OCI-LY7 (cell line): ENCODE data around the gene PSAPL1. TPM values are rescaled to one million over a fixed set of nuclear protein-coding genes. Genes with fewer than 3 reads are reported as not detected.

Source experiments
- BruUV-seq: library from RNA; stranded (reverse); fragments of 400-500 nt; replicated peaks from 2 replicates; lab custom pipeline; 2021; lab: Mats Ljungman, UMichigan
- CTCF ChIA-PET: fragments of 300-600 bp; sonication (Branson Sonifier 250); formaldehyde crosslinking; loops from one replicate; lab custom pipeline; 2022; ENCODE audit warnings: antibody characterized with exemption; ENCODE audit not compliant: unreplicated experiment; lab: Charles Lee
- POLR2A ChIA-PET: fragments of 300-600 bp; sonication (Branson Sonifier 250); formaldehyde crosslinking; loops from one replicate; lab custom pipeline; 2022; ENCODE audit warnings: antibody characterized with exemption; lab: Charles Lee
- DNase-seq: peaks from one replicate; pipeline ENCODE4 v3.0.0-alpha.2; 2015; ENCODE audit warnings: low spot score
- H2AFZ ChIP-seq: fragments of 200-600 bp; sonication (generic), shearing (Covaris generic); 2 replicates; pipeline ENCODE4 v1.6.1; 2014; ENCODE audit warnings: mild to moderate bottlenecking, antibody characterized with exemption, low read length, moderate library complexity
- H3K27ac ChIP-seq: fragments of 200-600 bp; sonication (generic); 2 replicates; pipeline ENCODE4 v1.5.1; 2014; ENCODE audit warnings: mixed run types, low read depth, mild to moderate bottlenecking, moderate library complexity, low read length, inconsistent platforms; ENCODE audit not compliant: poor library complexity, severe bottlenecking
- H3K36me3 ChIP-seq: fragments of 200-600 bp; sonication (generic); 2 replicates; pipeline ENCODE4 v1.6.1; 2014; ENCODE audit warnings: mild to moderate bottlenecking, antibody characterized with exemption, low read length, moderate library complexity, mixed read lengths; ENCODE audit not compliant: insufficient read depth
- H3K4me1 ChIP-seq: fragments of 200-600 bp; sonication (generic); 2 replicates; pipeline ENCODE4 v1.5.1; 2014; ENCODE audit warnings: mild to moderate bottlenecking, low read length; ENCODE audit not compliant: insufficient read depth, poor library complexity, severe bottlenecking
- H3K4me2 ChIP-seq: fragments of 200-600 bp; sonication (generic); 2 replicates; pipeline ENCODE4 v1.6.1; 2014; ENCODE audit warnings: mild to moderate bottlenecking, low read length
- H3K4me3 ChIP-seq: fragments of 200-600 bp; sonication (generic); 2 replicates; pipeline ENCODE4 v1.5.1; 2014; ENCODE audit warnings: mild to moderate bottlenecking, low read depth, low read length; ENCODE audit not compliant: poor library complexity, severe bottlenecking
- H3K79me2 ChIP-seq: fragments of 200-600 bp; sonication (generic); 2 replicates; pipeline ENCODE4 v1.6.1; 2016; ENCODE audit warnings: low read depth, mild to moderate bottlenecking, low read length, moderate library complexity, mixed read lengths; ENCODE audit not compliant: insufficient read depth
- H3K9me2 ChIP-seq: fragments of 200-600 bp; sonication (generic); 2 replicates; pipeline ENCODE4 v1.6.1; 2016; ENCODE audit warnings: mild to moderate bottlenecking, low read length, mixed read lengths; ENCODE audit not compliant: insufficient read depth
- H3K9me3 ChIP-seq: fragments of 200-600 bp; sonication (generic); 2 replicates; pipeline ENCODE4 v1.6.1; 2014; ENCODE audit warnings: mild to moderate bottlenecking, mixed run types, low read length, mixed read lengths
- H4K20me1 ChIP-seq: fragments of 200-600 bp; sonication (generic); 2 replicates; pipeline ENCODE4 v1.6.1; 2014; ENCODE audit warnings: mild to moderate bottlenecking, antibody characterized with exemption, low read length, moderate library complexity, mixed read lengths; ENCODE audit not compliant: insufficient read depth
- EZH2phosphoT487 ChIP-seq: fragments of 200-600 bp; sonication (generic); IDR thresholded peaks from 2 replicates; pipeline ENCODE4 v1.6.1; 2018; ENCODE audit warnings: low read depth, borderline replicate concordance, mild to moderate bottlenecking, mixed run types, antibody characterized with exemption, low read length, moderate library complexity, mixed read lengths
- intact Hi-C: fragments of 100-400 bp; cut with micrococcal nuclease; formaldehyde crosslinking; loops from one replicate; pipeline ENCODE4 v1.10.0; 2022; ENCODE audit not compliant: unreplicated experiment
- total RNA-seq, 2 experiments: library from RNA; depleted of rRNA in 1 of 2; stranded (reverse); fragments of >200 nt in 1 of 2; shearing (Covaris generic) in 1 of 2; gene quantifications; 2 replicates each; pipeline ENCODE4 v1.2.3, GENCODE V29; 2014 to 2022
- TF ChIP-seq, protein P1 (sequence below): fragments of 200-600 bp; sonication (generic); conservative IDR thresholded peaks from 2 replicates; pipeline ENCODE4 v1.5.1; 2014; ENCODE audit warnings: mild to moderate bottlenecking, antibody characterized with exemption, low read length, moderate library complexity, mixed read lengths

The PSAPL1 gene
- total RNA-seq, 2 experiments from 2014 or later, result not detected

DNA sequence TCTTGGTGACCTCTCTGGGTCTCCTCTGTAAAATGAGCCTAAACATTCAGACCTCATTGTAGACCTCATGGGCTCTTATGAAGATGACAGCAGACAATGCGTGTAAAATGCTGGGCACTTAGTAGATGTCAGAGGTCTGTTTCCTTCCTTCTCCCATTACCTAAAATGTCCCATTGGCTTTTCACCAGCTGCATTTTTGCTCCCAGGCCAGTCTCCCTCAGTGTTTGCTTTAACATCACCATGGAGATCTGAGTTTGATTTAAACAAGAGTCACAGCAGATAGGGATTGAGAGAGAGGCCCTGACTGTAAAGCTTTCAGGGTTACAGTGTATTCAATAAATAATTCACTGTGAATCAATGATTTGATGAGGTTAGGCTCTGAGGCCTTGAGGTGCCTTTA lies 24.3 kb downstream of the PSAPL1 start:
- no peaks in the 10 kb centered on the region for H3K9me2 ChIP-seq
- no peaks in the 10 kb centered on the region for H3K4me1 ChIP-seq
- ChIA-PET POLR2A (interaction anchor here (0.7 kb wide), 1 partner anchor 102 kb away, joined by 3 read pairs; no protein-coding TSS in a partner anchor), CTCF (no interaction called here)
- no peaks in the 10 kb centered on the region for H3K9me3 ChIP-seq
- DNase-seq, result no peak
- intact Hi-C loops, result no loop called here
- no TSS peak for BruUV-seq
- no peak overlapping the region for H3K4me2 ChIP-seq
- no peaks in the 10 kb centered on the region for H3K36me3 ChIP-seq
- H3K27ac ChIP-seq, result no peak overlapping the region
- TF ChIP-seq, protein P1, sequence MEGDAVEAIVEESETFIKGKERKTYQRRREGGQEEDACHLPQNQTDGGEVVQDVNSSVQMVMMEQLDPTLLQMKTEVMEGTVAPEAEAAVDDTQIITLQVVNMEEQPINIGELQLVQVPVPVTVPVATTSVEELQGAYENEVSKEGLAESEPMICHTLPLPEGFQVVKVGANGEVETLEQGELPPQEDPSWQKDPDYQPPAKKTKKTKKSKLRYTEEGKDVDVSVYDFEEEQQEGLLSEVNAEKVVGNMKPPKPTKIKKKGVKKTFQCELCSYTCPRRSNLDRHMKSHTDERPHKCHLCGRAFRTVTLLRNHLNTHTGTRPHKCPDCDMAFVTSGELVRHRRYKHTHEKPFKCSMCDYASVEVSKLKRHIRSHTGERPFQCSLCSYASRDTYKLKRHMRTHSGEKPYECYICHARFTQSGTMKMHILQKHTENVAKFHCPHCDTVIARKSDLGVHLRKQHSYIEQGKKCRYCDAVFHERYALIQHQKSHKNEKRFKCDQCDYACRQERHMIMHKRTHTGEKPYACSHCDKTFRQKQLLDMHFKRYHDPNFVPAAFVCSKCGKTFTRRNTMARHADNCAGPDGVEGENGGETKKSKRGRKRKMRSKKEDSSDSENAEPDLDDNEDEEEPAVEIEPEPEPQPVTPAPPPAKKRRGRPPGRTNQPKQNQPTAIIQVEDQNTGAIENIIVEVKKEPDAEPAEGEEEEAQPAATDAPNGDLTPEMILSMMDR, result no peak
- no peak for TF ChIP-seq EZH2phosphoT487
- H4K20me1 ChIP-seq, result no peaks in the 10 kb centered on the region
- H3K4me3 ChIP-seq, result no peak overlapping the region
- no peak overlapping the region for H2AFZ ChIP-seq
- no peaks in the 10 kb centered on the region for H3K79me2 ChIP-seq

DNA sequence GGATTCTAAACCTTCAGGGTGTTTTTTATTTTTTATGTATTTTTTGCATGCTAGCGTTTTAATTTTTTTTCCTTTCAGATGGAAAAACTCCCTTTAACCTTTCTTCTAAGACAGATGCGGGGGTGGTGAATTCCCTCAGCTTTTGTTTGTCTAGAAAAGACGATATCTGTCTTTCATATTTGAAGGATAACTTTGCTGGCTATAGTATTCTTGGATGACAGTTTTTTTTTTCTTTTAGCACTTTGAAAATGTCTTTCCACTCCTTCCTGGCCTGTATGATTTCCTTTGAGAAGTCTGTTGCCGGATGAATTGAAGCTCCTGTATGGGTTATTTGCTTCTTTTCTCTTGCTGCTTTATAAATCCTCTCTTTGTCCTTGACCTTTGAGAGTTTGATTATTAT lies 26.6 kb downstream of the PSAPL1 start:
- BruUV-seq, result no TSS peak
- Histone ChIP-seq H3K4me3 (no peak overlapping the region), H3K27ac (no peak overlapping the region), H3K9me2 (no peaks in the 10 kb centered on the region), H3K4me2 (no peak overlapping the region), H3K36me3 (no peaks in the 10 kb centered on the region), H3K9me3 (no peaks in the 10 kb centered on the region), H2AFZ (no peak overlapping the region), H3K79me2 (no peaks in the 10 kb centered on the region), H3K4me1 (no peaks in the 10 kb centered on the region), H4K20me1 (no peaks in the 10 kb centered on the region)
- POLR2A ChIA-PET, result no interaction called here
- TF ChIP-seq, protein P1, result no peak
- no peak for TF ChIP-seq EZH2phosphoT487
- intact Hi-C loops, result no loop called here
- DNase-seq, result no peak
- CTCF ChIA-PET, result no interaction called here

DNA sequence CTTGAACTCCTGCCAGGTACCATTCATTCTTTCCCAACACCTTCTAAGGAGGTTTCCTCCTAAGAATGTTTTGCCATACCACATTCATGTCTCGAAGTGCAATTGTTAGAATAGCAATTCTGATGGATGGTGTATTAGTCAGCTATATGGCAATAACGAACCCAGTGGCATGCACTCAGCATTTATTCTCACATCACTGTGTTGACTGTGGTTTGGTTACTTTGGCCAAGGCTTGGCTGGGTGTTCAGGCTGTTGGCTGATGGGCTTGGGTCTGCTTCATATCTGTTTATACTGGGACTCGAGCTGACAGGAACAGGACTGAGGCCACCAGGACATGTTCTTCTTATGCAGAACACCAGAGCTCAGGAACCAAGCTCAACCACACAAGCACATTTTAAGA lies 31.7 kb downstream of the PSAPL1 start:
- no peaks in the 10 kb centered on the region for H3K79me2 ChIP-seq
- no peak overlapping the region for H3K4me2 ChIP-seq
- no peaks in the 10 kb centered on the region for H4K20me1 ChIP-seq
- BruUV-seq, result no TSS peak
- H3K27ac ChIP-seq, result no peak overlapping the region
- TF ChIP-seq EZH2phosphoT487, result no peak
- TF ChIP-seq, protein P1, result no peak
- H2AFZ ChIP-seq, result no peak overlapping the region
- intact Hi-C loops, result no loop called here
- H3K9me2 ChIP-seq, result no peaks in the 10 kb centered on the region
- H3K36me3 ChIP-seq, result no peaks in the 10 kb centered on the region
- H3K4me3 ChIP-seq, result no peak overlapping the region
- H3K4me1 ChIP-seq, result no peaks in the 10 kb centered on the region
- DNase-seq, result no peak
- POLR2A ChIA-PET, result no interaction called here
- no peaks in the 10 kb centered on the region for H3K9me3 ChIP-seq
- CTCF ChIA-PET, result no interaction called here
